Adipocyte (in vitro differentiated cells): ENCODE data around the gene SKI.
A peak's percentile ranks its signal among the peaks of the same experiment; 100 is the strongest.

Experiments used
- DNase-seq: peaks from one replicate; pipeline ENCODE4 v3.0.0-alpha.2; 2015; ENCODE audit warnings: low read depth
- H3K27me3 ChIP-seq: replicated peaks from 2 replicates; pipeline ENCODE4 v1.7.0; 2013; ENCODE audit warnings: mild to moderate bottlenecking, low read length, moderate library complexity; ENCODE audit not compliant: control insufficient read depth, insufficient read depth
- H3K36me3 ChIP-seq: 2 replicates; pipeline ENCODE4 v1.7.0; 2013; ENCODE audit warnings: low read length, mild to moderate bottlenecking, moderate library complexity; ENCODE audit not compliant: control insufficient read depth, insufficient read depth, severe bottlenecking
- H3K4me1 ChIP-seq: 2 replicates; pipeline ENCODE4 v1.7.0; 2013; ENCODE audit warnings: mild to moderate bottlenecking, low read length, moderate library complexity; ENCODE audit not compliant: control insufficient read depth, insufficient read depth
- H3K4me3 ChIP-seq: 2 replicates; pipeline ENCODE4 v1.7.0; 2013; ENCODE audit warnings: mild to moderate bottlenecking, low read length, moderate library complexity
- H3K9ac ChIP-seq: 2 replicates; pipeline ENCODE4 v1.7.0; 2013; ENCODE audit warnings: mild to moderate bottlenecking, low read length, moderate library complexity
- H3K9me3 ChIP-seq: 2 replicates; pipeline ENCODE4 v1.7.0; 2013; ENCODE audit warnings: mild to moderate bottlenecking, low read length, moderate library complexity; ENCODE audit not compliant: control insufficient read depth

Gene SKI

DNA sequence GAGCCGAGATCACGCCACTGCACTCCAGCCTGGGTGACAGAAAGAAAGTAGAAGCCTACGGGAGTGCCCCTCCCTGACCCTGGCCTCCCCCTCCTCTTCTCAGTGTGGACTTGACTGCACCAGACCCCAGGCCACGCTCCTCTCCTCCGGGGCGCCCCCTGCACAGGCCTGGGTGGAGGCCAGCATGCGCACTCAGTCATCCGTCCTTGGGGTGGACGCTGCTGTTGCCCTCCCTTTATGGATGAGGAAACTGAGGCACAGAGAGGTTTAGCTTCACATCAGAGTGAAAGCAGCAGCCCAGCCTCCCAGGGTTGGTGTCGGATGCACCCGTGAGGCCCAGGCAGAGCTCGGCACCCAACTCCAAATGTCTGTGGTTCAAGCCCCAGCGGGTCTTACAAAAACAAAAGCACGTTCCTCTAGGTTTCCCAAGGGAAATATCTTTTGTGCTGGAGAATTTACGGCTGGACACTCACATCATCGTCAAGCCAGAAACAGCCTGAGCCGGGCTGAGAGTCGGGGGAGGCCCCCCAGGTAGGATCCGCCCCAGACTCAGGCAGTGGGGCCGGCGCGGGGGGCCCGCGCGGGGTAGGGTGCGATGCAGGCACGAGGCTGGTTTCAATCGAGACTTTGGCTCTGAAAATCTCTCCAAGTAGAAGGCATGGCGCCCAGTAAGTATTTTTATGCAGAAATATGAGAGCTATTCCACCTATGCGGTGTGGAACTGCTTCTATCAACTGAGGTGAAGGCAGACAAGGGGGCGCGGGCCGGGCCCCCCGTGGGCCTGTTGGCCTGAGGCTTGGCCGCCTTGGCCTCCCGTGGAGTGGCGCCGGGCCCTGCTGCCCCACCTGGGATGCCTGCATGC lies 126.6 kb downstream of the SKI start:
- H3K9me3 ChIP-seq = no peaks in the 10 kb centered on the region
- no peaks in the 10 kb centered on the region for H3K36me3 ChIP-seq
- no peak overlapping the region for H3K4me3 ChIP-seq
- H3K27me3 ChIP-seq = no peaks in the 10 kb centered on the region
- peaks cover 6% of the 10 kb centered on the region for H3K4me1 ChIP-seq
- peak; percentile 8 for DNase-seq
- H3K9ac ChIP-seq = no peak overlapping the region

DNA sequence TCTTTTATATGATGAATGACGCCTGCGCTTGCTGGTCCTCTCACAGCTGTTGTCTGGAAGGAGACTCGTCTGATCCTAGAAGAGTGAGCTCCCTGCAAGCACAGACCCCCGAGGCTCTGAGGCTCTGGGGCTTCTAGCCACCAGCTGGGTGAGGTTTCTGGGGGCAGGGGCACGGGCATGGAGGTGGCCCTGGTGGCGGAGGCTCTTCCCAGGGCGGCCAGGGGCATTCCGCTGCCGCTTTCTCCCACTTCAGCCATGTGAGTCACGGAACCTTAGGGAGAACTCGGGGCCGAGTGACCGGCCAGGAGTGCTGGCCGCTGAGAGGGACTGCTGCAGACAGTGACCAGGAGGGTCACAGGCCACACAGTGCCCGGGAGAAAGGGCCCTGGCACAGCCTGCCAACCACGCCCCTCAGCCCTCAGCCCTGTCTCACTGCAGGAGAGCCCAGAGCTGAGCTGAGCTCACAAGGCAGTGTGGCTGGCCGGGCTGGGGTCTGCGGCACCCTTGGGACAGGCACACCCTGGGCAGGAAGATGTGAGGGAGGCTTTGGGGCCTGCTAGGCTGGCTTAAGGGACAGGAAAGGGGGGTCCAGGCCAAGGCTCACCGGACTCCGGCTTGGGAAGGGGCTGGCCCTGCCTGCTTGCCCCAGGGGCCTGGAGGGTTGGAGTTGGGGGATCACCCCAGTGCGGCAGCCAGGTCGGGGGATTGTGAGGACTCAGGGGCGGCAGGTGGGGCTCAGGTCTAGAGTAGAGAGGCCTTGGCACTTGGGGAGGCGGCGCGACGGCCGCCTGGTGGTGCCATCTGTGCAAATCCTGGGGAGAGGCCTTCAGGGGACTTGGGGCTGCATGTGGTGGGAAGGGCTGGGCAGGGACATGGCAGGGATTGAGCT lies 127.5 kb downstream of the SKI start:
- no peaks in the 10 kb centered on the region for H3K9me3 ChIP-seq
- H3K4me1 ChIP-seq = peaks cover 6% of the 10 kb centered on the region
- DNase-seq = no peak
- H3K27me3 ChIP-seq = no peaks in the 10 kb centered on the region
- no peak overlapping the region for H3K9ac ChIP-seq
- H3K4me3 ChIP-seq = no peak overlapping the region
- no peaks in the 10 kb centered on the region for H3K36me3 ChIP-seq

DNA sequence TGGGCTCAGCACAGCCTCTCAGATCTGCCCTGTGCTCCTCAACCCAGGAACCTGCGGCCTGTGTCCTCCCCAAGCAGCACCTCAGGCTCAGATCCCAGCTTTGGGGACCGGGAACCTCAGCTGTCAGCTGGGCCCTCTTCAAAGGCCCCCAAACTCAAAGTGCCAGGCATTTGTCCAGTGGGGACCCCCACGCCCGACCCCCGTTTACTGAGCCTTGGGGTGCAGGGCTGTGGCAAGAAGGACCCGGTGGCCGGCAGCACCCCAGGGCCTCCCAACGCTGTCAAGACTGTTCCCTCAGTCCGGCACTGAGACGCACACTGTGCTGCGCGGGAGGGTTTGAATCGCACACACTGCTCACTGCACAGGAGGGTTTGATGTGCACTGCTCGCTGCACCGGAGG lies 128.3 kb downstream of the SKI start:
- no peaks in the 10 kb centered on the region for H3K36me3 ChIP-seq
- H3K4me3 ChIP-seq = no peak overlapping the region
- no peaks in the 10 kb centered on the region for H3K27me3 ChIP-seq
- peaks cover 6% of the 10 kb centered on the region for H3K4me1 ChIP-seq
- no peaks in the 10 kb centered on the region for H3K9me3 ChIP-seq
- H3K9ac ChIP-seq = no peak overlapping the region
- no peak for DNase-seq

DNA sequence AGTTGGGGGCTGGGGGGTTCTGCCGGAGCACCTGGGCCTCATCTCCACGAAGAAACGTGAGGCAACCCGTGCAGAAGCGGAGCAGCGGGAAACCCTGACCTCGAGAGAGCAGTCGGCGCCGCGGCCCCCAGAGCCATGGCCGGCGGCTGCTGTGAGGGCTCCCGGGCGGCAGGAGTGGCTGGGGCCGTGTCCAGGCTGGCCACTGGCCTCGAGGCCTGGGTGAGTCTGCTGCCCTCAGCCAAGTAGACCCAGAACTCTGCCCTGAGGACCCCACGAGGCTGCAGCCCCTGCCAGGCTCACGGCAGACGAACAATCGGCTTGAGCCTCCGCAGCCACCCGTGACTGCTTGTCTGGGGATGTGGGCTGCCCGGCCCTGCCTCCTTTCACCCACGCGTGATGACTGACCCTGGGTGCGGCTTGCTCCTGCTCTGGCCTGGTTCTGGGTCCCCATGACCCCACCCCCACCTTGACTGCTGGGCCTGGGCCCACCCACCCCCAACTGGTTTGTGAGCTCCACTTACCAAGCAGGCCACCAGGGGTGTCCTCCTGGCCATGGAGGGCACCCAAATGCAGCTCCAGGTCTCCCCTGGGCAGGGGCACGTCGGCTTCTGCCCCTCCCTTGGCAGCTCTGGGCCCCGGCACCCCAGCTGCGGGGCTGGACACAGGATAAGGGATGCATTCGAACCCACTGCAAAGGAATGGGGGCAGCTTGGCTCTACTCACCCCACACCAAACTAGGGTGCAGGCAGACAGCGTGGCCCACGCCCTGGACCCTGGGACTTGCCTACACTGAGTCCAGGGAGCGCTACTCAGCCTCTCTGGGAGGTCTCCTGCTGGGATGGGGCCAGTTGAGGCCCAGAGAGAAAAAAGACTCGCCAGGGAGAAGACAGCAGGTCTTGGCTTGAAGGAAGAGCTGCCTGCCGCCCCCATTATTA lies 129.1 kb downstream of the SKI start:
- Histone ChIP-seq H3K4me3 (no peak overlapping the region), H3K9ac (no peak overlapping the region), H3K4me1 (peaks cover 6% of the 10 kb centered on the region), H3K27me3 (no peaks in the 10 kb centered on the region), H3K9me3 (no peaks in the 10 kb centered on the region), H3K36me3 (no peaks in the 10 kb centered on the region)
- no peak for DNase-seq

DNA sequence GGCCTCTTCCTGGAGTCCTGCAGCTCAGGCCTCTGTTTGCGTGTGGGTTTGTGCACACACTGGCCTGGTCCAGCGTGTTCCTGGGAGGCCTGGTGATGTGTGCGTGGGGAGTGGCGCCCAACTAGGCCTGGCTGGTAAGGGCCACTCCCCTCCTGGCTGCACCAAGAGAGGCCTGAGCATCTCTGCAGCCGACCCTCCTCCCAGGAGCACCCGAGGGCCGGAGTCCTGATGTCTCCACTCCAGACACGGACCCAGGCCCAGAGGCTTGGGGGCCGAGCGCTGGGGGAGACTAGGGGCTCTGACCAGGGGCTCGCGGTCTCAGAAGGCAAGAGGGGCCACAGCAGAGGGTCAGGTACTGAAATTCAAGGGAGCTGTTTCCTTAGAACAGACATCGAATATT lies 130.0 kb downstream of the SKI start:
- no peak overlapping the region for H3K9ac ChIP-seq
- no peak for DNase-seq
- no peaks in the 10 kb centered on the region for H3K9me3 ChIP-seq
- H3K27me3 ChIP-seq = no peaks in the 10 kb centered on the region
- H3K4me1 ChIP-seq = peaks cover 6% of the 10 kb centered on the region
- H3K4me3 ChIP-seq = no peak overlapping the region
- no peaks in the 10 kb centered on the region for H3K36me3 ChIP-seq

DNA sequence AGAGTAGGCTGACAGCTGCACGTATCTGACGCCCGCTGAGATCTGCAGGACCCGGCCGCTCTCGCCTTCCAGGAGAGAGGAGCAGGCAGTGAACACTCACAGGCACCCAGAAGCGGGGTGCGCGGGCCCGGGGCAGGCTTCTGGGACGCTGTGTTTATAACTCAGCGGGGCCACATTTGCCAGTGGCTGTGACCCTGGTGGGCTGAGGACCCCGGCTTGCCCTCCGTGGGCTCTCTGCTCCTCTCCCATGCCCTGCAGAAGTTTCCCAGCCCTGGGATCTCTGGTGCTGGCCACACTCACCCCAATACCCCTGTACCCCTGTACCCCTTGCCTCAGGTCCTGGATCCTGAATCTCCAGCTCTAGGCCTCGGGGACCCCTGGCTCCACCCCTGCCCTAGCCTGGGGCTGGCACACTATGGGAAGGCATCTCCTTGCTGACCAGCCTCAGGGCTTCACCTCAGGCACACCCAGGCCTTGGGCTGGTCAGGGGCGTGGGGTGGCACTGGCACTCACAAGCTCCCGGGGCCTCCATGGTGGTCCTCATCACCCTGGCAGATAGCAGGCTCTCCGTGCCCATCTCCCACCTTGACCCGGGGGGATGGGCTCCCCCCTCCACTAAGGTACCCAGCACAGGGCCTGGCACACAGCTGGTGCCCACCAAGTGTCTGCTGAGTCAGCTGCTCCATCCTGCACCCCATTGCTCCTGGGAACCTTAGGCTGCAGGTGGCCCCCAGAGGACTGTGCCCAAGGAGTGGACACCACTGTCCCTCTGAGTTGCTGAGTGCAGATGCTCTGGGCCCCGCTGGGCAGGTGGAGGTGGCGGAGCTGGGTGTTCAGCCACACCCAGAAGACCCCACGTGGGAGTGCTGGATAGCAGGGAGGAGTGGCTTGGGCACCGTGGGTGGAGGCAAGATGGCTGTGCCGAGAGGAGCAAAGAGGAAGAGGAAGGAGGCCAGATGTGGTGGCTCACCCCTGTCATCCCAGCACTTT lies 130.8 kb downstream of the SKI start:
- no peaks in the 10 kb centered on the region for H3K4me1 ChIP-seq
- H3K36me3 ChIP-seq = no peaks in the 10 kb centered on the region
- peaks cover 2% of the 10 kb centered on the region for H3K9me3 ChIP-seq
- no peak overlapping the region for H3K4me3 ChIP-seq
- no peak overlapping the region for H3K9ac ChIP-seq
- no peaks in the 10 kb centered on the region for H3K27me3 ChIP-seq
- no peak for DNase-seq
